Loucy (cell line): Measurements from ENCODE around the gene SLC12A5.

Experiments
- H2AFZ ChIP-seq: fragments of 200-600 bp; sonication (generic); 2 replicates; pipeline ENCODE4 v1.6.0; 2016; ENCODE audit warnings: antibody characterized with exemption, mild to moderate bottlenecking, low read length, moderate library complexity
- H3F3A ChIP-seq: fragments of 200-600 bp; 2 replicates; pipeline ENCODE4 v1.6.0; 2016; ENCODE audit warnings: antibody characterized with exemption, low read depth, mild to moderate bottlenecking
- H3K27me3 ChIP-seq: fragments of 200-600 bp; sonication (generic); 2 replicates; pipeline ENCODE4 v1.6.1; 2014; ENCODE audit warnings: low read length, mild to moderate bottlenecking; ENCODE audit not compliant: insufficient read depth, poor library complexity, severe bottlenecking
- H3K36me3 ChIP-seq: fragments of 200-600 bp; sonication (generic); 2 replicates; pipeline ENCODE4 v1.6.1; 2016; ENCODE audit warnings: low read length; ENCODE audit not compliant: insufficient read depth
- H3K4me1 ChIP-seq: fragments of 200-600 bp; sonication (generic); 2 replicates; pipeline ENCODE4 v1.5.1; 2014; ENCODE audit warnings: low read length, mild to moderate bottlenecking; ENCODE audit not compliant: insufficient read depth, poor library complexity, severe bottlenecking
- H3K4me2 ChIP-seq: fragments of 200-600 bp; sonication (generic); 2 replicates; pipeline ENCODE4 v1.6.0; 2014; ENCODE audit warnings: antibody characterized with exemption, low read length, low read depth, mild to moderate bottlenecking; ENCODE audit not compliant: poor library complexity, severe bottlenecking
- H3K4me3 ChIP-seq: fragments of 200-600 bp; sonication (generic); 2 replicates; pipeline ENCODE4 v1.5.1; 2014; ENCODE audit warnings: low read length, mild to moderate bottlenecking, mixed read lengths; ENCODE audit not compliant: poor library complexity, severe bottlenecking
- H3K79me2 ChIP-seq: fragments of 200-600 bp; sonication (generic); 2 replicates; pipeline ENCODE4 v1.6.1; 2014; ENCODE audit warnings: low read length; ENCODE audit not compliant: insufficient read depth
- H3K9ac ChIP-seq: fragments of 200-600 bp; sonication (generic); 2 replicates; pipeline ENCODE4 v1.6.0; 2014; ENCODE audit warnings: mild to moderate bottlenecking, low read depth, low read length, moderate library complexity; ENCODE audit not compliant: poor library complexity, severe bottlenecking
- H3K9me2 ChIP-seq: fragments of 200-600 bp; sonication (generic); replicated peaks from 2 replicates; pipeline ENCODE4 v1.6.1; 2016; ENCODE audit warnings: low read depth, low read length, mixed read lengths
- H3K9me3 ChIP-seq: fragments of 200-600 bp; sonication (generic); 2 replicates; pipeline ENCODE4 v1.6.1; 2014; ENCODE audit warnings: mild to moderate bottlenecking, antibody characterized with exemption, low read length, low read depth; ENCODE audit not compliant: insufficient read depth
- H4K20me1 ChIP-seq: fragments of 200-600 bp; sonication (generic); 2 replicates; pipeline ENCODE4 v1.6.0; 2014; ENCODE audit warnings: antibody characterized with exemption, low read length, mild to moderate bottlenecking; ENCODE audit not compliant: insufficient read depth, poor library complexity, severe bottlenecking
- EZH2phosphoT487 ChIP-seq: fragments of 200-600 bp; IDR thresholded peaks from 2 replicates; pipeline ENCODE4 v1.6.1; 2018; ENCODE audit warnings: antibody characterized with exemption, mild to moderate bottlenecking, moderate library complexity, borderline replicate concordance
- TF ChIP-seq, protein P1 (sequence below): fragments of 200-600 bp; sonication (generic); conservative IDR thresholded peaks from 2 replicates; pipeline ENCODE4 v1.5.1; 2014; ENCODE audit warnings: mild to moderate bottlenecking, antibody characterized with exemption, low read length

SLC12A5 gene

DNA sequence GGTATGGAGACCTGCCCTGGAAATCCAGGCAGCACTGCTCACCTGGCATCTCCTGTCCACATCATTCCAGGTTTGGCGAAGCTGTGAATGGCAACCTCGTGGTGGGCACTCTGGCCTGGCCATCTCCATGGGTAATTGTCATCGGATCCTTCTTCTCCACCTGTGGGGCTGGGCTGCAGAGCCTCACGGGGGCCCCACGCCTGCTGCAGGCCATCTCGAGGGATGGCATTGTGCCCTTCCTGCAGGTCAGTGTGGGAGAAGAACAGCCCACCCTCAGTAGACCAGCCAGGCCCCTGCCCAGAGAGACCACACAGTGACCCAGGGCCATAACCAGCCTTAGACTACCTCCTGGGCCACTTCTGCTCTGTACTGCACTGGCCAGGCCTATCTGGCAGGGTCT, 15.9 kb downstream of the SLC12A5 start:
- H3K27me3 ChIP-seq = no peaks in the 10 kb centered on the region
- TF ChIP-seq, protein P1, sequence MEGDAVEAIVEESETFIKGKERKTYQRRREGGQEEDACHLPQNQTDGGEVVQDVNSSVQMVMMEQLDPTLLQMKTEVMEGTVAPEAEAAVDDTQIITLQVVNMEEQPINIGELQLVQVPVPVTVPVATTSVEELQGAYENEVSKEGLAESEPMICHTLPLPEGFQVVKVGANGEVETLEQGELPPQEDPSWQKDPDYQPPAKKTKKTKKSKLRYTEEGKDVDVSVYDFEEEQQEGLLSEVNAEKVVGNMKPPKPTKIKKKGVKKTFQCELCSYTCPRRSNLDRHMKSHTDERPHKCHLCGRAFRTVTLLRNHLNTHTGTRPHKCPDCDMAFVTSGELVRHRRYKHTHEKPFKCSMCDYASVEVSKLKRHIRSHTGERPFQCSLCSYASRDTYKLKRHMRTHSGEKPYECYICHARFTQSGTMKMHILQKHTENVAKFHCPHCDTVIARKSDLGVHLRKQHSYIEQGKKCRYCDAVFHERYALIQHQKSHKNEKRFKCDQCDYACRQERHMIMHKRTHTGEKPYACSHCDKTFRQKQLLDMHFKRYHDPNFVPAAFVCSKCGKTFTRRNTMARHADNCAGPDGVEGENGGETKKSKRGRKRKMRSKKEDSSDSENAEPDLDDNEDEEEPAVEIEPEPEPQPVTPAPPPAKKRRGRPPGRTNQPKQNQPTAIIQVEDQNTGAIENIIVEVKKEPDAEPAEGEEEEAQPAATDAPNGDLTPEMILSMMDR = no peak
- TF ChIP-seq EZH2phosphoT487 = no peak
- no peak overlapping the region for H3K9ac ChIP-seq

DNA sequence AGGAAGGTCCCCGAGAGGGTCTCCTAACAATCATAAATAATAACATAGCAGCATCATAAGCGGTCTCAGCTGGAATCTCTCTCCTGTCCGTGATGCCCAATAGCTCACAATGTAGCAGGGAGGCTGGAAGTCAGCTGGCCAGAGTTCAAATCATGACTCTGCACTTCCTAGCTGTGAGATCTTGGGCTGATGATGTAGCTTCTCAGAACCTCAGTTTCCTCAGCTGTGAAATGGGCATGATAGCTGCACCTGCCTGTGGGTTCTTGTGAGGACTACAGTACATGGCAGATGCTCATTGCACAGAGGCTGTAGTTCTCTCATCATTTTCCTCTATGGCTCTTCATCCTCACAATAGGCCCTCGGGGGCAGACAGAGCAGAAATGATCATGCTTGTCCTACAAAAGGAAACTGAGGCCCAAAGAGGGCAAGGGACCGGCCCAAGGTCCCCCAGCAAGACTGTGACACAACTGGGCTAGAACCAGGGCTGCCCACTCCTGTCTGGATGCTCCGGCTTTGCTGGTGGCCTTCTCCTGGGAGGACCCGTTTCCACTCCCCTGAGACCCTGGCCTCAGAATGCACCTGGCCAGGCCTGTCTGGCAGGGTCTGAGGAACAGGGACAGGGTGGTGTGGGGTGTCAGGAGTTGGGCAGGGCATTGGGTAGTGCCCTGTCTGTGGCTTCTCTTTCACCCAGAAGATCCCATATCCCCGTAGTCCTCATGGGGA, 17.7 kb downstream of the SLC12A5 start:
- Histone ChIP-seq H3K4me1 (no peaks in the 10 kb centered on the region), H3K27me3 (no peaks in the 10 kb centered on the region), H2AFZ (no peak overlapping the region), H4K20me1 (no peaks in the 10 kb centered on the region), H3K9me2 (no peaks in the 10 kb centered on the region), H3K4me2 (no peak overlapping the region), H3K79me2 (no peaks in the 10 kb centered on the region), H3K9me3 (no peaks in the 10 kb centered on the region), H3K36me3 (no peaks in the 10 kb centered on the region), H3K9ac (no peak overlapping the region), H3F3A (no peaks in the 10 kb centered on the region), H3K4me3 (no peak overlapping the region)
- TF ChIP-seq EZH2phosphoT487 = no peak
- TF ChIP-seq, protein P1 = no peak

More for the DNA sequence above, 15.9 kb downstream of the SLC12A5 start:
- Histone ChIP-seq H3F3A (no peaks in the 10 kb centered on the region), H3K79me2 (no peaks in the 10 kb centered on the region), H2AFZ (no peak overlapping the region), H3K36me3 (no peaks in the 10 kb centered on the region), H3K4me1 (no peaks in the 10 kb centered on the region), H4K20me1 (no peaks in the 10 kb centered on the region), H3K4me3 (no peak overlapping the region), H3K9me2 (no peaks in the 10 kb centered on the region), H3K4me2 (no peak overlapping the region), H3K9me3 (no peaks in the 10 kb centered on the region)

DNA sequence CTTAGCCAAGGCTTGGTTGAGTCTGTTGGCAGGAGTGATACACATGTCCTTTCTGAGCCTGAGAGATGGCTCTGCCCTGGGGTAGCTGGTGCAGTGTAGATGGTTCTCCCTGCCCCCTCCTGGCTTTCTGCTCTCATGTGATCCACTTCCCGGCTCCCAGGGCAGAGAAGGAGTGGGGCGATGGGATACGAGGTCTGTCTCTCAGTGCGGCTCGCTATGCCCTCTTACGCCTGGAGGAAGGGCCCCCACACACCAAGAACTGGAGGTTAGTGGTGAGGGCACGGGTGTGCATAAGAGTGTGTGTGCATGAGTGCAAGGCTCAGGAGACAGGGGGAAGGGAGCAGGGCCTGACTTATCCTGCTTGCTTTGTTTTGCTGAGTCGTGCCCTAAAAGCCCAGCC, 18.8 kb downstream of the SLC12A5 start:
- H3K36me3 ChIP-seq = no peaks in the 10 kb centered on the region
- no peak overlapping the region for H3K4me3 ChIP-seq
- H3K79me2 ChIP-seq = no peaks in the 10 kb centered on the region
- H3K9me2 ChIP-seq = no peaks in the 10 kb centered on the region
- no peaks in the 10 kb centered on the region for H3K9me3 ChIP-seq
- H3K4me1 ChIP-seq = no peaks in the 10 kb centered on the region
- H3K9ac ChIP-seq = no peak overlapping the region
- no peak overlapping the region for H3K4me2 ChIP-seq
- H3F3A ChIP-seq = no peaks in the 10 kb centered on the region
- no peak overlapping the region for H2AFZ ChIP-seq
- no peaks in the 10 kb centered on the region for H4K20me1 ChIP-seq
- no peaks in the 10 kb centered on the region for H3K27me3 ChIP-seq
- TF ChIP-seq, protein P1 = no peak
- no peak for TF ChIP-seq EZH2phosphoT487
